CD4-positive, alpha-beta T cell treated with Interleukin-15 for 1 hour (primary cell): ENCODE data around the gene BPHL.
"Not testable (repeated sequence)": the region's sequence is repeated elsewhere in the genome, so short reads cannot be mapped to it uniquely, and the experiment has no call there.

Source experiments
- DNase-seq: peaks from one replicate; pipeline ENCODE4 v3.0.0-alpha.2; 2020

The BPHL gene

GRCh38 chr6:3118353-3119039, at the start of gene BPHL:
BPHL (plus strand) TSS chr6:3118711; CDS start chr6:3118741, 30 bp downstream.
- peak; percentile 97 for DNase-seq

- no peak for DNase-seq
Measured at GRCh38 chr6:3071568-3071967, 46.9 kb upstream of the BPHL start.

GRCh38 chr6:3072798-3073197, 45.7 kb upstream of the BPHL start:
- no peak for DNase-seq

GRCh38 chr6:3073382-3073781, 45.1 kb upstream of the BPHL start:
- no peak for DNase-seq

GRCh38 chr6:3075772-3076113, 42.8 kb upstream of the BPHL start:
- DNase-seq = no peak

GRCh38 chr6:3076320-3076719, 42.2 kb upstream of the BPHL start:
- DNase-seq = no peak

GRCh38 chr6:3077430-3077829, 41.1 kb upstream of the BPHL start:
- DNase-seq = no peak

- DNase-seq = not testable (repeated sequence)
Measured at GRCh38 chr6:3078952-3079351, 39.6 kb upstream of the BPHL start.

GRCh38 chr6:3079682-3080081, 38.8 kb upstream of the BPHL start:
- no peak for DNase-seq

GRCh38 chr6:3081960-3082359, 36.6 kb upstream of the BPHL start:
- DNase-seq = peak; percentile 40

- DNase-seq = no peak
Measured at GRCh38 chr6:3085074-3085473, 33.4 kb upstream of the BPHL start.

GRCh38 chr6:3086282-3086946, 32.1 kb upstream of the BPHL start:
- DNase-seq = no peak

GRCh38 chr6:3088446-3088845, 30.1 kb upstream of the BPHL start:
- DNase-seq = no peak

- no peak for DNase-seq
Measured at GRCh38 chr6:3088968-3089367, 29.5 kb upstream of the BPHL start.

- DNase-seq = no peak
Measured at GRCh38 chr6:3090013-3090412, 28.5 kb upstream of the BPHL start.

- DNase-seq = no peak
Measured at GRCh38 chr6:3094815-3095214, 23.7 kb upstream of the BPHL start.

- no peak for DNase-seq
Measured at GRCh38 chr6:3102875-3103274, 15.6 kb upstream of the BPHL start.

- DNase-seq = no peak
Measured at GRCh38 chr6:3108746-3109414, 9.6 kb upstream of the BPHL start.

- DNase-seq = no peak
Measured at GRCh38 chr6:3109761-3110160, 8.8 kb upstream of the BPHL start.

GRCh38 chr6:3114377-3114776, 4.1 kb upstream of the BPHL start:
- no peak for DNase-seq

GRCh38 chr6:3117912-3118352, 579 bp upstream of the BPHL start:
- DNase-seq = no peak

GRCh38 chr6:3119040-3119723, 671 bp downstream of the BPHL start:
- no peak for DNase-seq

- DNase-seq = no peak
Measured at GRCh38 chr6:3120765-3121089, 2.2 kb downstream of the BPHL start.

- DNase-seq = no peak
Measured at GRCh38 chr6:3122823-3123182, 4.3 kb downstream of the BPHL start.
